HG02610 (cell line): ENCODE measurements around the gene TMPRSS6.

Source experiments
- ATAC-seq: cut with Tn5 transposase; IDR thresholded peaks from one replicate; pipeline ENCODE4 v1.9.1; 2021; ENCODE audit warnings: mild to moderate bottlenecking, moderate library complexity; ENCODE audit not compliant: unreplicated experiment

Gene TMPRSS6

DNA sequence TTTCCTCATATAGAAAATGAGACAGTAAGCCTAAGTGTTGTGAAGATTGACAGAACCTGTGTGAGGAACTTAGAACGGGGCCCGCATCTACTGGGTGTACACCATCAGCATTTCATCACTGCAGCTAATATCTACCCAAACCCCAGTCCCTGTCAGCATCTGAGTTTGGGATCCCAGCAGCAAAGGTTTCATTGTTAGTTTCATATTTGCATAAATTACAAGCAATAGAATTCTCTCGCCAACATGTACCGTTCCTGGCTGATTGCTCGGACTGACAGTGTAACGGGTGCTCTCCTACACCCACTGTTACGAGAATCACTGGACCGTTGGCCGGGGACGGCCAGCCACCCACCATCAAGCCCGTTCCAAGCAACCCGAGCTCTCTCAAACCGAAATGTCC lies 10.4 kb upstream of the TMPRSS6 start:
- no peak for ATAC-seq

DNA sequence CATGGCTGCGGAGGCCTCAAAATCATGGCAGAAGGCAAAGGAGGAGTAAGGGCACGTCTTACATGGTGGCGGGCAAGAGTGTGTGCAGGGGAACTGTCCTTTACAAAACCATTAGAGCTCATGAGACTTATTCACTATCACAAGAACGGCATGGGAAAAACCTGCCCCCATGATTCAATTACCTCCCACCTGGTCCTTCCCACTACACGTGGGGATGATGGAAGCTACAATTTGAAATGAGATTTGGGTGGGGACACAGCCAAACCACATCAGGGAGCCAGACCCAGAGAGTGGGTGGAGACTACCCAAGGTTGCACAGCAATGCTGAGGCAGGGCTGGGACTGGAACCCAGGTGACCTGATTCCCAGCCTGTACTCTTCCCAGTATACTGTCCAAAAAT lies 8.6 kb upstream of the TMPRSS6 start:
- ATAC-seq, result no peak

DNA sequence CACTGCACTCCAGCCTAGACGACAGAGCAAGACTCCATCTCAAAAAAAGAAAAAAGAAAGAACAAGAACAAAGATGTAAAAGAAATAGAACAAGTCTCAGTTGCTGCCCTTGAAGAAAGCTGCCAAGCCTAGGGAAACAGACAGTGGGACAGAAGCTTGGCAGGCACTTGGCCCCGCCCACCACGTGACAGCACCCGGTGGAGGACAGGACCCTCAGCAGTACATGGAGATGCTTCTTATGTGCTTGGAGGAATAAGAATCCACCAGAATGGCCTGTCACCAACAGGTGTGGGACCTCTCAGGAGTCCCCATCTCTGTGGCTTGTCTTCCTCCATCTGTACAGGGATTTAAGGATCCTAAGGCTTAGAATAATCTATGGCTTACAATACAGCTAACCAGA lies 7.6 kb upstream of the TMPRSS6 start:
- ATAC-seq, result no peak

DNA sequence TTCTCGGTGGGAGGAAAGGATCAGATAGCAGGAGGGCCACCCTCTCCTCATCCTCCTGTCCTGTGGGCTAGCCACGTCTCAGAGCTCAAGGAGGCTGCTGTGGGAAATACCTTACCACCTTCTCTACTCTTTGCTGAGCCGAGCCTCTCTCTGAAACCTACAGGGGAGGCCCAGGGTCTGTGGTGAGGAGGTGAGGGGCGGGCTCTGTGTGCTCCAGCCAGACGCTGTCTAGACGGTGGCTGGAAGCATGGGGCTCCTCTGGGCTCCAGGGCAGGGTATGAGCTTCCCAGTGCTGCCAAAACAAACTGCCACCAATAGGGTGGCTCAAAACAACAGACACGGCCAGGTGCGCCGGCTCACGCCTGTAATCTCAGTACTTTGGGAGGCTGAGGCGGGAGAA lies 5.5 kb upstream of the TMPRSS6 start:
- ATAC-seq, result no peak

DNA sequence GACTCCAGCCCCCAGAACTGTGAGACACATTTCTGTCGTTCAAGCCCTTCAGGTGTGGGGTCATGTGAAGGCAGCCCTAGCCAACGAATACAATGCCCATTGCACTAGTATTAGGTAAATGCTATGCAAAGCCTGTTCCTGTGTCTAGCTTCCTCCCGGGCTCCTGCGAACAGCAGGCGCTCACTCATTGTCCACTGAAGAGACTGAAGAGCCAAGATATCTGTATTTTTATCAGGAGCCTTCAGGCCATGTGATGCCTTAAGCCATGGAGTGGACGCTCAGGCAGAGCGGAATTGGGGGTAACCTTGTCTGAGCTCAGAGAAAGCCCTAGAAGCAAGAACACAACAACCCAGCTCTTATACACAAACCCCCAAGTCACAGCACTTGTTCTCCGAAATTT lies 4.2 kb upstream of the TMPRSS6 start:
- ATAC-seq, result no peak

DNA sequence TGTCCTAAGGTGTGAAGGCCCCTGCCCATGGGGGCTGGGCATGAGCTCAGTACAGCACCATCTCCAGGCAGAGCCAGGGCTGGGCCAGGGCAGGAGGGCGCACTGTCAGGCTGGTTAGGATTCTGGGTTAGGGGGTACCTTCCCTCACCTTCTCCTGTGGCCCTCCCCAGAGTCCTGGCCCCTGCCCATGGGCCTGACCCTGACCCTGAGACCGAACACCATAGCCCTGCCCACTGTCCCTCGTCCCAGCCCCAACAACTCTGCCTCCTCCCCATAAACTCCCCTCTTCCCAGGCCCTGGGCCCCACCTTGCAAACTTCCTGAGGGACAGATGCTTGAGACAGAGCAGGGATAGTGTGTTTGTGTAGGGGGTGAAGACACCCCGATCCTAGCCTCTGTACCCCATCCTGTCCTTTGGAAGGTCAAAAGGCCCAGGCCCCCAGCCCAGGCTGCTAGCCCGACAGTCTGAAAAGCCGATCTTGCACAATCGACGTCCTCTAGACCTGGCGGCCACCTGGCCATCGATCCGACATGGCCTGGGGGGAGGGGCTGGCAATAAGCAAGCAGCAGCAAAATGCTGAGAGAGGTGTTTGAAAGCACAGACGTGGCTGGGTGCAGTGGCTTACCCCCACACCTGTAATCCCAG lies 2.7 kb upstream of the TMPRSS6 start:
- no peak for ATAC-seq

DNA sequence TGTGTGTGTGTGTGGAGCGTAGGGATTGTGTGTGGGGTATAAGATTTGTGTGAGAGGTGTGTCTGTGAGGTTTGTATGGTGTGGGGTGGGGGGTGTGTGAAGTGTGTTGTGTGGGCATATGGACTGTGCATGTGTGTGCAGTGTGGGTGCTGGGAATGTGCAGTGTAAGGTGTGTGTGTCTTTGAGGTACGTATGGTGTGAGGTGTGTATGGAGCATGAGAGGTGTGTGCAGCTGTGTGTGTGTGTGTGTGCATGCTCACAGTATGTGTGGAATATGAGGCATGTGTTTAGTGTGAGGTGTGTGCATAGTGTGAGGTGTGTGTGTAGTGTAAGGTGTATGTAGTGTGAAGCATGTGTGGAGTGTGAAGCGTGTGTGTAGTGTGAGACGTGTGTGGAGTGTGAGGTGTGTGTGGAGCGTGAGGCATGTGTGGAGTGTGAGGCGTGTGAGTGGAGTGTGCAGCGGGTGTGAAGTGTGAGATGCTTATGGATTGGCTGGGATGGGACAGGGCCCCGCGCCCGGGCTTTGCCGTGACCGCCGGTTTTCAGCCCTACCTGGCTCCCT lies 1.7 kb upstream of the TMPRSS6 start:
- ATAC-seq, result no peak

DNA sequence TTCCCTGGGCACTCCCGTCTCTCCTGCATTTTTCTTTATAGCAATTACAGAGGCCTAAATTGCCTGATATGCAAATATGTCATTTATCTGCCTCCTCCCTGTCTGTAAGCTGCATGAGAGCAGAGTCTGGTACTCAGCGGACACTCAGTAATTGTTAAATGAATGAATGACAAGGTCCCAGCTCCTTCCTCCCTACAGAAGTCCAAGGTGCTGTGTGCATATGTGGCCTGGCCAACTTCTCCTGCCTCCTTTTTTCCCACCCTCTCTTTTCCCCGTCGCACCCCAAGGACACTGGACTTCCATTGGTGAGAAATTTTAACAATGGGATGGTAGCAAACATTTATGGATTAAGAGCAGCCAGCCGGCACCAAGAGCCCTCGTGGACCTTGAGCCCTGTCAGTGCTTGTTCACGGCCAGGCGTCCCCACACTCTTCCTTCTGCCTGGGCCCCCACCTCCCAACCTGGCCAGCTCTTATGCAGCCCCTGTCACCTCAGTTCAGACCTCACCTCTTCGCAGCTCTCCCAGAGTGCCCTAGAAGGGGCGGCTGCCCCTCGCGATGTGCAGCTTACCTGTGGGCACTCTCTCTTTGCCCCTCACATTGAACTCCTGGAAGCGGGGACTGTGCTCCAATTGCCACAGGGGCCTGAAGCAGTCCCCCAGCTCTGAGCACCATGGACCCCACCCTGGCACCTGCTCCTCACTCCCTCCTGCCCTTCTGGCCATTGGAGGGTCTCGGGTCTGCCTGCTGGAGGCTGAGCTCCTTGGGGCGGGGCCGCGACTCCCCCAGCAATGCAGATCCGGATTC lies 1.5 kb downstream of the TMPRSS6 start:
- ATAC-seq, result no peak

DNA sequence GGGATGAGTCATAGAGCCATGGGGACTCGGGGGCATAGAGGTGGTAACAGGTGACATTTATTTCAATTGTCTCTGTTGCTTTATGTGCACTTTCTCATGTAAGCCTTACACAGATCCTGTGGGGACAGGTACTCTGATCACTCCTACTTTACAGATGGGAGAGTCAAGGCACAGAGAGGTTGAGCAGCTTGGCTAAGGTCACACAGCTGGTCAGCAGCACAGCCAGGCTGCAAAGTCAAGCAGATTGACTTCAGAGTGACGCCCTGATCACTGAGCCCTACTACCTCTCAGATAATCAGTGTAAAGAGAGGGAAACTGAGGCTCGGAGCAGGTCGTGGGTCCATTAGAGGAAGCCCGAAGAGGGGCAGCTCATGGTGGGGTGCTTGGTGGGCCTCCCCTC lies 3.5 kb downstream of the TMPRSS6 start:
- no peak for ATAC-seq

DNA sequence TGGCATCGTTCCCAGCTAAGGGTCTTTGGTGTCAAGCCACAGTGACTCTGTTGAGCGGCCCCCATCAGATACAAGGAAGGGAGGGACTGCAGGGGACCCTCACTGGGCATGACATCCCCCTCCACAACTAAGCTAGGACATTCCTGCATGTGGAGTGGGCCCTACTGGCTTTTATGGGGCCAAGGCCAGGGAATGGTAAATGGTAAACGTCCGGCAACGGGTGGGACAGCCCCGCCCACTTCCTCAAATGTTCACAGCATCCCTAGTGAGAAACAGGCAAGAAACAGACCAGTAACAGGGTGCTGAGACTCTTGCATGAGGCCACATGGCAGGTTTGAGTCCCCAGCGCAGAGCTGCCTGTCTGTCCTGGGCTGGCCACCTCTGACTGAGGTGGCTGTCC lies 4.4 kb downstream of the TMPRSS6 start:
- ATAC-seq, result no peak

DNA sequence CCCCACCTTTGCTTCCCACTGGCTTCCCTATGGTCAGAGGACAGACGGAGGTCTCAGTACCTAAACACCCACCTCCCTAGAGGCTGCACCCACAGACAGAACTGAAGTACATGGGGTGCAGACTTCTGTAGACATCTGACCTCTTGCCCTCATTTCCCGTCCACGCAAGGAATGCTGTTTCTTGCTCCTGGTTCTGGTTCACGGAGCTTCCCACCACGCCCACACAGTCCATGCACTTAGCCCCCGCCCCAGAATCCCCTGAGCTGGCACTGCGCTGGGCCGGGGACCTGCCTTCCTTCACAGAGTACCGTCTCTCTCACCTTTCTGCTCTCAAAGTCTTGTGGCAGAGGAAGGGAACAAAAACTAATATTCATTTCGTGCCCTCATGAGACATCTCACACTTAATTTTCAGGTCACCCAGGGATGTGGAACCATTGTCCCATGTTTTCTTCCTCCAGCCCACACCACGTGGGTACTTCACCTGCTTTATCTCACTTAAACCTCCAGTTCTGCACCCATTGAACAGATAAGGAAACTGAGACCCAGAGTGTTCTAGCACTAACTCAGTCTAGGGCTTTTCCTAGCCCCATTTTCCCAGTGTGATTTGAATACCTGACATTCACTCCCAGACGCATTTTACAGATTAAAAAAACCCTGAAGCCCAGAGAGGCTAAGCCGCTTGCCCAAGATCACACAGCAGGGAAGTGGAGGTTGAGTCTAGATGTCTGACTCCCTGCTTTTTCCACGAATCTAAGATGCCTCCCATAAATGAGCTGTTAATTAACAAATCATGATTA lies 5.7 kb downstream of the TMPRSS6 start:
- no peak for ATAC-seq

DNA sequence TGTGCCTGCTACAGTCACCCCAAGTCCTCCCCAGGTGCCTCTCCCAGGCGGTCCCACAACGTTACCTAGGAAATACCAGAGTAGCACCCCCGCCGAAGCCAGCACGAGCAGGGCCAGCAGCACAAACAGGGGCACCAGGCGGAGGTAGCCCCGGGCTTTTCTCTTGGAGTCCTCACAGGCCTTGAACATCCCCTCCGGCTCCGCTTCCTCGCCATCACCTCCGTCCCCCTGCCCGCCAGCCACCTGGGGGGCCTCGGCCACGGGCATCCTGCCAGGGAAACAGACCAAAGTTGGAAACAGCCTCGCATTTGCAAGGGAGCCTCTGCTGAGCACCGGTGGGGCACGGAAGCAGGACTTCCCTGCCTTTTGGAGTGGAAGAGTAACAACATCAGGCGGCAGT lies 6.4 kb downstream of the TMPRSS6 start:
- no peak for ATAC-seq

DNA sequence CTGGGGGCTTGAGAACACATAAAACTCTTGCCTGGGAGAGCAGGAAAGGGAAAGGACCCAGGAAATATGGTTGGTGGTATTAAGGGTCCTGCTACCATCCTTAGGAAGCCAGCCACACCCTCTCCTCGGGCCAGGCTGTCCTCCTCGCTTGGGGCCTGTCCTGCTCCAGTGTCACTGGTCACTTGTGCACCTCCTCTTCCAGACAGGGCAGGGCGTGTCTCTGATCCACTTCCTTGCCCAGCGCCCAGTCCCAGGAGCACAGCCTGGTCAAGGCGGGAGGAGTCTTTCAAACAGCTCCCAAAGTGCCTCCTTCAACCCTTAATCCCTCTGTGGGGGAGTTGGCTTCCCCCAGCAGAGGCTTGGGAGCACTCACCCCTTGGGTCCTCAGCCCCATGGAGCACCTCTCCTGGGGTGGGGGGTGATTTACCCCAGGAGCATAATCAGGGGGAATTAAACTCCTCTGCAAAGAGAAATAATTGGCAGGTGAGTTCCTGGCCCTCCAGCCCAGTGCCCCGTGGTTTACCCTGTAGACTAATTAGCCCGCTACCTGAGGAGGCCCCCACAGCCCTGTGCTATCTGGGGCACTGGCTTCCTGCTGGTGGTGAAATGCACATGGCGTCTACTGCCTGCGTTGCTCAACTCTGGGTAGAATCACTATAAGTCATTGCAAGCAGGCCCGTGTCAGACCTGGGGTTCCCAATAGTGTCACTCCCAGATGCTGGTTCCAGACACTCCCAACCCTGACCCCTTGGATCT lies 8.0 kb downstream of the TMPRSS6 start:
- ATAC-seq, result no peak

DNA sequence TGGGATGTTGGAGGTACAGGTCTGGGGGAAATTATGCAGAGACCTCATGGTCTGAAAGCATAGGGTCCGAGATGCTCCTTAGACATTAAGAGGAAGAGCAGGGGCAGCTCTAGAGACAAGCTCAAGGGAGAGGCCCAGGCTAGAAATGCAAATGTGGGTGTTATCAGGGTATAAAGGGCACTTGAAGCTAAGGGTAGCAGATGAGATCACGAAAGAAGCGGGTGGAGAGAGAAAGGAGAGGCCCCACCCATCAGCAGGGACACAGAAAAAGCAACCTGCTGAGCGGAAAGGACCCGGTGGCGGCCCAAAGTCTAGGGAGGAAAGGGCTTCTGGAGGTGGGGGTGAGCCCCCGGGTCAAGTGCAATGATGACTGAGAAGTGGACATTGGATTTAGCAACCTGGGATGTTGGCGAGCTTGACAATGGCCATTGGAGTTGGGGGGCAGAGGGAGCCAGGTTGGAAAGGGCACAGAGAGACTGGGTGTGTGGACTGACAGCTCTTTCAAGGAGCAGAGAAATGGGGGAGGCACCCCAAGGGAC lies 8.9 kb downstream of the TMPRSS6 start:
- ATAC-seq, result no peak

DNA sequence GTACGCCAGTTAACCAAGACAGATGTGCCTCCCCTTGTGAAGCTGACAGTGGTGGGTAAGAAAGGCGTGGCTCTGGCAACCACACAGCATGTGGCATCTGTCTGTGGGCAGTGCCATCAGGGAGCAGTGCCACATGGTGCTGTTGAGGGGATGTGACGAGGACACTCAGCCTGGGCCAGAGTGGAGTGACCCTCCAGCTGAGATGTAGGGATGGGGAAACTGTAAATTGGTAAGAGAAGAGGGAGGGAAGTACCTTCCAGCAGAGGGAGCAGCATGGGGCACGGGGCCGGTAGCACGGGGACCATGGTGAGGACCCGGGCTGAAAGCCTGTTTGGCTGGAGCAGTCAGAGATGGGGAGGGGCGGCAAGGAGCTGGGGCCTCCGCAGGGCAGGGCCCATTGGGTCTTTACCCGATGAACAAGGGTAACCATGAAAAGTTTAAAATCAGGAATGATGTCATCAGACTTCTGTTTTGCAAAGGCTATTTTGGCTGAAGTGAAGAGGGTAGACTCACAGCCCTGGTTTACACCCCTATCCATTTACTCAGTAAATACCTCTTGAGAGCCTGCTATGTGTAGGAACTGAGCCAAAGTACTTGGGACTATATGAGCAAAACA lies 10.4 kb downstream of the TMPRSS6 start:
- no peak for ATAC-seq

DNA sequence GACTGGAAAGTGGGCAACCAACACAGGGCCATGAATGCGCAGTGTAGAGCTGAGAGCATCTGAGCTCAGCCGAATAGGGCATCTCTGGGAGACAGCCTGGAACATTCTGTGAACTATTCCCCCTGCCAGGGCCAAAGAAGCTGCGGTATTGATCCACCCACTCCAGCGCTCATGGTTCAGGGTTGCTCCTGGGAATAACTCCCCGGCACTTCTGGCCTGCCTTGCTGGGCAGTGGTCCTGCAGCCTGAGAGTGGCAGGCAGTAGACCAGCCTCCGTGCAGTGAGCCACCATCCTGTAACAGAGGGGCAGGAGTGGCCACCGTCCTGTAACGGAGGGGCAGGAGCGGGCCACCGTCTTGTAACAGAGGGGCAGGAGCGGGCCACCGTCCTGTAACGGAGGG lies 12.2 kb downstream of the TMPRSS6 start:
- no peak for ATAC-seq

DNA sequence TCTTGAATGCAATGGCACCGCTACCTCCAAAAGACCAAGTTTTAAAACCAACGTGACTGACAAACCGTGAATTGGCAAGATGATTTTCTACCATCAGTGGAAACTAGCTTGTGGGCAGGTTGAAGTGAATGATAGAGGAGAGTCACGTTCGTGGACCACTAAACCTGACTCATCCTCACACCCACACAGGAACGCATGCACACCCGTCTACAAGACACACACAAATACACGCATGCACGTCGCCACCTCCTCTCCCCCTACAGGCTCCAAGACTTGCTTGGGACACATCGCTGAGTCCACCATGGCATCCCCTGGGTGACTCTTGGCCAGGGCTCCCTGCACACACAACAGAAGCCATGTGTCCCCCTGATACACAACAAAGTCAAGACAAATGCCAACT lies 14.4 kb downstream of the TMPRSS6 start:
- no peak for ATAC-seq

DNA sequence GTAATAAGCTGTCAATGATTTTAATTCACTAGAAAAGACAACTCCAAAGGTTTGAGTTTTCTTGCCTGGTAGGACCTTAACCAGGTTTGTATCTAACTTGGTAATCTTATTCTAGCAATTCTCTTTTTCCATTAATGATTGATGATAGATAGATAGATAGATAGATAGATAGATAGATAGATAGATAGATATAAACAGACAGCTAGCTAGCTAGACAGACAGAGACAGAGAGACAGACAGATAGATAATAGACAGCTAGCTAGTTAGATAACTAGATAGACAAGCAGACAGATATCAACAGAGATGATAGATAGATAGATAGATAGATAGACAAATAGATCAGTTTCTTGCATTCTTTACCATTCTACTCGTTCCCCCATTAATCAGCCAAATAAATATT lies 15.3 kb downstream of the TMPRSS6 start:
- ATAC-seq, result no peak

DNA sequence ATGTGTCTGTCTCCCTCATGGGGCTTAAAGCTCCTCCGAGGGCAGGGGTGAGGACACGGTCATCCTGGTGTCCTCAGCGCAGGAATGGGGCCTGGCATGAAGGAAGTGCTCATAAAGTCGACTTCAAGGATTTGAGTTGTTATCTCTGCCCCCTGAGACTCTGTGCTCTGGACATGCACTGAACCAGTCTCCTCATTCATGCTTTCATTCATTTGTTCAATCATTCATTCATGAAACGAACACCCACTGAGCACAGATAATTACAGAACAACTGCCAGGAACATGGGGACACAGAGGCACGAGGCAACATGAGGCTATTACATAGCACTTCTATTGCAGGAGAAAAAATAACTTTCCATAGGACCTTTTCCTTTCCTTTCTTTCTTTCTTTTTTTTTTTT lies 16.5 kb downstream of the TMPRSS6 start:
- no peak for ATAC-seq

DNA sequence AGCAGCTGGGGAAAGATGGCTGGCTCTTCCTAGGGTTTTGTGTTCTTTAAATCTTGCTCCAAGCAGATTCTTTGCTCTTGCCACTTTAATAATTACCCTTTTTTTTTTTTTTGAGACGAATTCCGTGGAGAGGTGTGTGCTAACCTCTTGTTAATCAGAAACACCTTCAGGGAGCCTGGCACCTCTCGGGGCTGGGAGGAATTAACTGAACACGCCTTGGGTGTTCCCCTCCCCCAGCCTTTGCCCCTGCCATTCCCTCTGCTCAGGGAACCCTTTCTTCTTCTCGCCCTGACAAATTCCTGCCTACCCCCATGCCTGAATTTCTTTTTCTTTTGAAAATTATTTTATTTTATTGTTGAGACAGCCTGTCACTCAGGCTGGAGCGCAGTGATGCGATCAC lies 17.5 kb downstream of the TMPRSS6 start:
- no peak for ATAC-seq
